Psoas muscle (tissue), 8 donors: Measurements from ENCODE around the gene GPATCH1. TPM values are rescaled to one million over a fixed set of nuclear protein-coding genes. Genes with fewer than 3 reads are reported as not detected.
"Not testable (repeated sequence)": the region's sequence is repeated elsewhere in the genome, so short reads cannot be mapped to it uniquely, and the experiment has no call there.

Source experiments
- ATAC-seq, 4 donors: fragments of 200-7000 bp; cut with Tn5 transposase; one replicate each; pipeline ENCODE4 v1.9.1; 2020; ENCODE audit warnings: moderate library complexity in 3 of 4, mild to moderate bottlenecking in 2 of 4
- DNase-seq, 2 donors: peaks; one replicate each; pipeline ENCODE4 v3.0.0-alpha.2; 2020
- H3K27ac ChIP-seq: fragments of 200-600 bp; one replicate; pipeline ENCODE4 v1.8.0; 2022
- H3K27me3 ChIP-seq, 3 donors: fragments of 200-600 bp in 1 of 3; one replicate each; pipeline versions ENCODE4 v1.6.1 to v1.8.0; 2013 to 2022; ENCODE audit warnings: low read length in 2 of 3, mild to moderate bottlenecking in 2 of 3, moderate library complexity in 1 of 3; ENCODE audit not compliant: insufficient read depth in 3 of 3
- H3K36me3 ChIP-seq, 2 donors: fragments of 200-600 bp in 1 of 2; one replicate each; pipeline versions ENCODE4 v1.6.1 to v1.8.0; 2013 to 2022; ENCODE audit warnings: low read depth in 1 of 2, mild to moderate bottlenecking in 1 of 2, moderate library complexity in 1 of 2; ENCODE audit not compliant: insufficient read depth in 1 of 2
- H3K4me1 ChIP-seq: fragments of 200-600 bp; one replicate; pipeline ENCODE4 v1.8.0; 2022
- H3K4me3 ChIP-seq: fragments of 200-600 bp; one replicate; pipeline ENCODE4 v1.8.0; 2022; ENCODE audit warnings: mild to moderate bottlenecking
- H3K9me3 ChIP-seq: fragments of 200-600 bp; one replicate; pipeline ENCODE4 v1.8.0; 2022
- WGBS, 3 donors: extraction: QIAGEN DNeasy Blood & Tissue Kit; methylation state at CpG; one replicate each; pipeline versions ENCODE4 v1.1.6 to v1.1.7; 2013; 5-methylcytosine and 5-hydroxymethylcytosine counted together
- intact Hi-C, 2 donors: fragments of 100-400 bp; cut with DNase I; formaldehyde crosslinking; loops; one replicate each; pipeline versions ENCODE4 v1.11.0 to v1.14.2; 2022
- polyA plus RNA-seq, 3 donors: library from polyadenylated mRNA; stranded (reverse); fragments of 200-250 nt; gene quantifications; one replicate each; pipeline ENCODE4 v1.2.3, GENCODE V29; 2013
- total RNA-seq, 4 donors: library from RNA; stranded (reverse); fragmentation: NEBNext Ultra II Directional in 2 of 4; extraction: Animal tissue kit (Norgen Biotek cat#: 25700) in 2 of 4; gene quantifications; one replicate each; pipeline versions ENCODE4 v1.2.1 to v1.2.4, GENCODE V29; 2021 to 2023
- TF ChIP-seq, protein P1 (sequence below): fragments of 200-600 bp; IDR thresholded peaks from one replicate; pipeline ENCODE4 v1.8.0; 2022; ENCODE audit warnings: antibody characterized with exemption
- donor health status: healthy with polysubstance abuse.
- donor health status: DM: no; HTN: no; CAD: no; lungs with moderate emphysema.
- donor health status: Bipolar disorder and iron deficiency.
- donor health status: healthy.
- donor health status: DM: yes; HTN: yes; CAD: no.
- donor health status: DM: no; HTN: no; CAD: no.
- donor health status: DM: no; HTN: no; CAD: no.
- donor health status: DM: yes; HTN: yes; CAD: no.

The GPATCH1 gene
- total and polyA plus RNA-seq, 7 donors: 3.1 to 7.5 (median 4.2) TPM

DNA sequence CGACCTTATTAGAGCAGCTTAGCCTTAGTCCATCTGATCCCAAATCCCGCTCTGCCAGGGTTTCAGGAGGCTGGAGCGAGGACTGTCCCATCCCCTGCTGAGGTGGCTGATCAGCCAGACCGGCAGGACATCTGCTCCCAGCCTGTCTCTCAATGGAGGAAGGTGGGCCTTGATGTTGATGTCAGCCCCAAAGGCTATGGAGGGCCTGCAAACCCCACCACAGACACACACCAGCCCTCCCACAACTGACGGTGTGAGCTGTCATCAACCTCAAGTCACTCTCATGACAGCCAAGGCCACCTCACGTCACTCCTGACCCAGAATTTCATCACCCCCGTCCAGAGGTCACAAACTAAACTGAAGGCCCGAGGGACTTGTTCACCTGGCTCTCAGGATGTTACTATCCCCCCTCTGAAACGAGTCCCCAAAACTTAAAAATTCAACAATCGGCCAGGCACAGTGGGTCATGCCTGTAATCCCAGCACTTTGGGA lies 41.8 kb upstream of the GPATCH1 start:
- 80 to 84% (median 82%) methylated on average over 10 of the region's 10 CpGs for WGBS, 3 donors
- no peak for ATAC-seq
- no peak overlapping the region for H3K27ac ChIP-seq
- TF ChIP-seq, protein P1, sequence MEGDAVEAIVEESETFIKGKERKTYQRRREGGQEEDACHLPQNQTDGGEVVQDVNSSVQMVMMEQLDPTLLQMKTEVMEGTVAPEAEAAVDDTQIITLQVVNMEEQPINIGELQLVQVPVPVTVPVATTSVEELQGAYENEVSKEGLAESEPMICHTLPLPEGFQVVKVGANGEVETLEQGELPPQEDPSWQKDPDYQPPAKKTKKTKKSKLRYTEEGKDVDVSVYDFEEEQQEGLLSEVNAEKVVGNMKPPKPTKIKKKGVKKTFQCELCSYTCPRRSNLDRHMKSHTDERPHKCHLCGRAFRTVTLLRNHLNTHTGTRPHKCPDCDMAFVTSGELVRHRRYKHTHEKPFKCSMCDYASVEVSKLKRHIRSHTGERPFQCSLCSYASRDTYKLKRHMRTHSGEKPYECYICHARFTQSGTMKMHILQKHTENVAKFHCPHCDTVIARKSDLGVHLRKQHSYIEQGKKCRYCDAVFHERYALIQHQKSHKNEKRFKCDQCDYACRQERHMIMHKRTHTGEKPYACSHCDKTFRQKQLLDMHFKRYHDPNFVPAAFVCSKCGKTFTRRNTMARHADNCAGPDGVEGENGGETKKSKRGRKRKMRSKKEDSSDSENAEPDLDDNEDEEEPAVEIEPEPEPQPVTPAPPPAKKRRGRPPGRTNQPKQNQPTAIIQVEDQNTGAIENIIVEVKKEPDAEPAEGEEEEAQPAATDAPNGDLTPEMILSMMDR: no peak
- no peak for DNase-seq
- no peaks in the 10 kb centered on the region for H3K27me3 ChIP-seq
- no peaks in the 10 kb centered on the region for H3K9me3 ChIP-seq
- H3K4me3 ChIP-seq: no peak overlapping the region
- H3K36me3 ChIP-seq: no peaks in the 10 kb centered on the region
- intact Hi-C loops: no loop called here
- no peaks in the 10 kb centered on the region for H3K4me1 ChIP-seq

DNA sequence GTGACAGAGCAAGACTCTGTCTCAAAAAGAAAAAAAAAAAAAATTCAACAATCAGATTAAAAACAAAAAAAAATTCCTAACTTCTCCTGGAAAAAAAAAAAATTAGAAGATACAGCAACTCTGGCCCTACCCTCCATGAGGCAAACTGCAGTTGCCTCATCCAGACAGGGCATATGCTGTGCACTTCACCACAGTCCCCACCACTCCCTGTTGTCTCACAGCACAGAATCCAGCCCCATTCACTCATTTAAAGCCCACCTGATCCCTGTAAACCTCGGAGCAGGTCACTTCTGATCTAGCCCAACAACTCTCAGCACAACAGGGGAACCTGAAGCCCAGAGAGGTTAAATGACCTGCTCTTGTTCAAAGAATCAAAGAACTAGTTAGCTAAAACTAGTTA lies 41.2 kb upstream of the GPATCH1 start:
- H3K27ac ChIP-seq: no peak overlapping the region
- 88 to 100% (median 89%) methylated on average over 1 of the region's 1 CpG for WGBS, 3 donors
- ATAC-seq (no peak), DNase-seq (no peak)
- intact Hi-C loops: no loop called here
- TF ChIP-seq, protein P1: no peak
- H3K4me1 ChIP-seq: no peaks in the 10 kb centered on the region
- no peak overlapping the region for H3K4me3 ChIP-seq
- no peaks in the 10 kb centered on the region for H3K27me3 ChIP-seq
- no peaks in the 10 kb centered on the region for H3K9me3 ChIP-seq
- no peaks in the 10 kb centered on the region for H3K36me3 ChIP-seq

DNA sequence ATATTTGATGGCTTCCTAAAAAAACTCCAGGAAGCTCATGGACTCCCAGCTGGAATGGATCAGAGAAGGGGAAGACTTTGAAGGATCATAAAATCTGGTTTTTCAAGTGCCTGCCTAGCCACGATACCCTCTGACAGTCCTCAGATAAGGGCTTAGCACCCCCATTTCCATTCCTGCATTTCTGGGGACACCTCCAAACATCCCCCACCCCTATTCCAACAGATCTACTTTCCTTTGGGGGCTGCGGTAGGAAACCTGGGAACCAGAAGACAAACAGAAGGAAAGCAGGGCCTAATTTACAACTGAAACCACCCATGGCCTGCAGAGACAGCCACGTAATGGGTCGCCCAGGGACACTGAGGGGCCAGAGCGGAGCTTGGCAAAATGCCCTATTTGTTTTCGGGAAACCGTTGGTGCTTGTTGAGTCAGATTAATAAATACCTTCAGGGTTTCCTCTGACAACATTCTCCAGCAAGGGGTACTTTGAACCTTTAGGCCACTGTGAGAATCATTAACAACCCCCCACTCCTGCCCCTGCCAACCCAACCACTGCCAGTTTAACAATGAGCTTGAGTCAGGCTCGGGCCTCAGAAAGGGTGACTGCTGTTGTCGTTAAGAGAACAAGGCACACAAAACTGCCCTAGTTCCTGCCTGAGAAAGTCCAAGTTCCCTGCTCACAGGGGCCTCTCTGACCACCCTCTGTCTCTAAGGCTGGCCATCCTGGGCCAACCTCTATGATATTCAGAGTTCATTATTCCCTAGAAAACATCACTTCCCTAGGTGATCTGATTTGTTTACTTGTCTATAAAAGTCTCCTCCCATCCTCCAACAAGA lies 39.8 kb upstream of the GPATCH1 start:
- Histone ChIP-seq H3K4me1 (no peaks in the 10 kb centered on the region), H3K36me3 (no peaks in the 10 kb centered on the region)
- WGBS, 3 donors: 45 to 59% (median 46%) methylated on average over 9 of the region's 9 CpGs

DNA sequence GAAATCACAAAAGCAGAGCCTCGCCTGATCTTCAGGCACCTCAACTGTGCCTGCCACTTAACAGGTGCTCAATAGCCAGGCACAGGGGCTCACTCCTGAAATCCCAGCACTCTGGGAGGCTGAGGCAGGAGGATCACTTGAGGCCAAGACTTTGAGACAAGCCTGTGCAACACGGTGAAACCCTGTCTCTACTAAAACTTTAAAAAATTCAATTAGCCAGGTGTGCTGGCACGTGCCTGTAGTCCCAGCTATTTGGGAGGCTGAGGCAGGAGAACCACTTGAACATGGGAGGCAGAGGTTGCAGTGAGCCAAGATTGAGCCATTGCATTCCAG lies 39.2 kb upstream of the GPATCH1 start:
- H3K27me3 ChIP-seq, DNase-seq, H3K36me3 ChIP-seq, H3K4me3 ChIP-seq, ATAC-seq, H3K27ac ChIP-seq, H3K9me3 ChIP-seq, H3K4me1 ChIP-seq, intact Hi-C loops: not testable (repeated sequence)
- WGBS, 3 donors: 80 to 85% (median 82%) methylated on average over 3 of the region's 3 CpGs

More for the DNA sequence above, 39.8 kb upstream of the GPATCH1 start:
- TF ChIP-seq, protein P1: no peak
- DNase-seq (peak in 1 of 2 donors; percentile 57), ATAC-seq (no peak)
- no peaks in the 10 kb centered on the region for H3K27me3 ChIP-seq
- H3K27ac ChIP-seq: no peak overlapping the region
- no peaks in the 10 kb centered on the region for H3K9me3 ChIP-seq
- H3K4me3 ChIP-seq: no peak overlapping the region
- intact Hi-C loops: no loop called here

DNA sequence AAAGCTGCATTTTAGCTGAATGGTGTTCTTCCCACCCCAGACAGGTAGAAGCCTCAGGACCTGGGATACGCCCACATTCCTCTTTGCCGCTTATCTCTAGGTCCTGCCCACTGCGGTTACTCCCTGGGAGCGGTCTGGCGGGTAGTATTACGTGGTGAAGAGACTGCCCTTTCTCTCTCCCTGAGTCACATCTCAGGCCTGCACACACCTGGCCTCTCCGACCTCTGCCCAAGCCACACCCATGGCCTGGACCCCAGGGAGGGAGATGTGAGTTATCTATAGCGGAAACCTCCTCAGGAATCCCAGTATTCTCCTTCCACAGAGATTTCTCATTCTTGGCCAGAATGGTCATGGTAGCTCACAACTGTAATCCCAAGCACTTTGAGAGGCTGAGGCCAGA lies 33.6 kb upstream of the GPATCH1 start:
- no peak for DNase-seq
- H3K9me3 ChIP-seq: no peaks in the 10 kb centered on the region
- 77 to 85% (median 81%) methylated on average over 8 of the region's 8 CpGs for WGBS, 3 donors
- TF ChIP-seq, protein P1: no peak
- no peaks in the 10 kb centered on the region for H3K4me1 ChIP-seq
- intact Hi-C loops: no loop called here
- no peak overlapping the region for H3K27ac ChIP-seq
- H3K4me3 ChIP-seq: no peak overlapping the region
- no peaks in the 10 kb centered on the region for H3K36me3 ChIP-seq
- ATAC-seq: no peak
- peaks cover 0 to 4% (median 0%) of the 10 kb centered on the region in 3 donors for H3K27me3 ChIP-seq
